DND-41 (cell line): ENCODE measurements around the gene KRTAP19-1.

Experiments
- ATAC-seq: fragments of 200-7000 bp; cut with Tn5 transposase; 3 replicates; pipeline ENCODE4 v1.9.1; 2021; ENCODE audit warnings: low read depth; ENCODE audit not compliant: insufficient read depth
- DNase-seq: peaks from one replicate; pipeline ENCODE4 v3.0.0-alpha.2; 2020
- H2AFZ ChIP-seq: 2 replicates; pipeline ENCODE4 v1.6.0; 2012; ENCODE audit warnings: low read depth, low read length
- H3K27ac ChIP-seq: 2 replicates; pipeline ENCODE4 v1.5.1; 2012; ENCODE audit warnings: low read length, inconsistent platforms
- H3K27me3 ChIP-seq: fragments of 200-600 bp; sonication (generic); 2 replicates; pipeline ENCODE4 v1.6.0; 2012; ENCODE audit warnings: low read length, mild to moderate bottlenecking, inconsistent platforms; ENCODE audit not compliant: insufficient read depth, poor library complexity
- H3K36me3 ChIP-seq: 2 replicates; pipeline ENCODE4 v1.5.1; 2012; ENCODE audit warnings: low read length, inconsistent platforms; ENCODE audit not compliant: insufficient read depth
- H3K4me1 ChIP-seq: 2 replicates; pipeline ENCODE4 v1.5.1; 2012; ENCODE audit warnings: mild to moderate bottlenecking, low read length; ENCODE audit not compliant: insufficient read depth
- H3K4me2 ChIP-seq: 2 replicates; pipeline ENCODE4 v1.6.0; 2012; ENCODE audit warnings: mild to moderate bottlenecking, moderate library complexity, low read length, inconsistent platforms; ENCODE audit not compliant: insufficient read depth
- H3K4me3 ChIP-seq, 2 experiments: fragments of 200-600 bp in 1 of 2; shearing (Covaris generic) in 1 of 2; 2 replicates each; pipeline ENCODE4 v1.5.1; 2012 to 2016; ENCODE audit warnings: inconsistent platforms in 2 of 2, low read length in 2 of 2, mild to moderate bottlenecking in 2 of 2, low read depth in 1 of 2, moderate library complexity in 1 of 2
- H3K79me2 ChIP-seq: 2 replicates; pipeline ENCODE4 v1.6.0; 2012; ENCODE audit warnings: low read length, inconsistent platforms; ENCODE audit not compliant: insufficient read depth
- H3K9ac ChIP-seq: 2 replicates; pipeline ENCODE4 v1.6.0; 2012; ENCODE audit warnings: low read depth, mild to moderate bottlenecking, inconsistent platforms, low read length, moderate library complexity
- H3K9me3 ChIP-seq: 2 replicates; pipeline ENCODE4 v1.5.1; 2012; ENCODE audit warnings: low read length, moderate library complexity, mild to moderate bottlenecking, inconsistent platforms; ENCODE audit not compliant: insufficient read depth, severe bottlenecking
- H4K20me1 ChIP-seq: 2 replicates; pipeline ENCODE4 v1.6.0; 2012; ENCODE audit warnings: low read length; ENCODE audit not compliant: insufficient read depth
- CTCF ChIP-seq: IDR thresholded peaks from 2 replicates; pipeline ENCODE4 v1.5.1; 2012; ENCODE audit warnings: borderline replicate concordance, low read length, moderate library complexity, mild to moderate bottlenecking; ENCODE audit not compliant: poor library complexity, severe bottlenecking; ENCODE audit errors: extremely low read depth
- EZH2 ChIP-seq: IDR thresholded peaks from 3 replicates; pipeline ENCODE4 v1.6.1; 2012; ENCODE audit warnings: borderline replicate concordance, low read depth, mild to moderate bottlenecking, moderate library complexity, low read length, inconsistent platforms; ENCODE audit not compliant: severe bottlenecking

Gene KRTAP19-1

GRCh38 chr21:30443226-30443625 is 36.9 kb downstream of the KRTAP19-1 start:
- H3K9ac ChIP-seq = no peak overlapping the region
- no peak for DNase-seq

GRCh38 chr21:30439975-30440374 is 40.2 kb downstream of the KRTAP19-1 start, which contains the start of gene KRTAP15-1:
TSS of gene KRTAP15-1 (plus strand) at chr21:30440275. CDS start at chr21:30440328, 53 bp downstream.
- no peak within 1 kb of the TSS for H3K4me2 ChIP-seq
- no peak for ATAC-seq

More at GRCh38 chr21:30443226-30443625, 36.9 kb downstream of the KRTAP19-1 start:
- Histone ChIP-seq H4K20me1 (no peaks in the 10 kb centered on the region), H3K79me2 (no peaks in the 10 kb centered on the region), H3K9me3 (no peaks in the 10 kb centered on the region), H3K4me2 (no peak overlapping the region), H3K36me3 (no peaks in the 10 kb centered on the region), H2AFZ (no peak overlapping the region), H3K27ac (no peak overlapping the region), H3K27me3 (no peaks in the 10 kb centered on the region), H3K4me1 (peaks cover 5% of the 10 kb centered on the region; the same call in 1 of the 2 replicates), H3K4me3 (no peak overlapping the region)
- TF ChIP-seq EZH2 = no peak
- no peak for TF ChIP-seq CTCF
- no peak for ATAC-seq

GRCh38 chr21:30437010-30437565 is 43.1 kb downstream of the KRTAP19-1 start:
- H3K27ac ChIP-seq = no peak overlapping the region
- TF ChIP-seq EZH2 (no peak), CTCF (no peak)
- no peaks in the 10 kb centered on the region for H4K20me1 ChIP-seq
- H3K9ac ChIP-seq = no peak overlapping the region
- no peak overlapping the region for H3K4me2 ChIP-seq
- no peaks in the 10 kb centered on the region for H3K36me3 ChIP-seq
- no peak overlapping the region for H3K4me3 ChIP-seq
- H2AFZ ChIP-seq = no peak overlapping the region
- ATAC-seq (no peak), DNase-seq (no peak)
- H3K9me3 ChIP-seq = no peaks in the 10 kb centered on the region
- no peaks in the 10 kb centered on the region for H3K27me3 ChIP-seq
- no peaks in the 10 kb centered on the region for H3K79me2 ChIP-seq
- no peaks in the 10 kb centered on the region for H3K4me1 ChIP-seq

More at GRCh38 chr21:30439975-30440374, 40.2 kb downstream of the KRTAP19-1 start, which contains the start of gene KRTAP15-1:
- Histone ChIP-seq H4K20me1 (no peaks in the 10 kb centered on the region), H3K27ac (no peak within 1 kb of the TSS), H3K4me3 (no peak within 1 kb of the TSS), H3K4me1 (no peaks in the 10 kb centered on the region), H3K27me3 (no peaks in the 10 kb centered on the region), H3K9me3 (no peaks in the 10 kb centered on the region), H3K36me3 (no peaks in the 10 kb centered on the region), H3K9ac (no peak within 1 kb of the TSS), H2AFZ (no peak within 1 kb of the TSS), H3K79me2 (no peaks in the 10 kb centered on the region)
- no peak for TF ChIP-seq EZH2
- TF ChIP-seq CTCF = no peak
- DNase-seq = no peak
